ENCODE results near the gene FAHD2A.
"Not testable (repeated sequence)": the region's sequence is repeated elsewhere in the genome, so short reads cannot be mapped to it uniquely, and the experiment has no call there.

FAHD2A gene

DNA sequence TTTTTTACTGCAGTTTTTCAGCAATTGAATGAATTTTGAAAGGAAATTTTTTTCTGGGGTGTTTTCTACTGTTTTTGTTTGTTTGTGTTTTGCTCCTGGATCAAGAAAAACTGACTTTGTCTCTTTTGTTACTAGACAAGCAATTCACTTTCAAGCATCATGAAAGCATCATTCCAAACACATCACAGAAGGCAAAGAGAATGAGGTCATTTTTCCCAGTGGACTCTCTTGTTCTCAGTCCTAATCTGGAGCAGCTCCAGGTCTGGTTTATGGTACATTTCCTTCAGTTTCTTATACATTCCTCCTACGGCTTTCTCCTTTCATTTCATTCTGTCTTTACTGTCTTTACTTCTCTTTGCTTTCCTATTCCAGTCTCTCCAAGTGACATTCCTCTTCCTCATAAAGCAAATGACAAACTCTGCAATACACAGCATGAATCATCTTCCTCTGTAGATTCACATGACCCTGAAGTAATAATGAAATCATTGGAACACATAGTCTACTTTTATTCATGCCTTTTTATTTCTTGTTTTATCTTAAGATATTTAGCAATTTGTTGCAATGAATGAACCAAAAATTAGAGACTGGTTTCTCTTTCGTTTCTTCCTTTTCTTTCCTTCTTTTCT lies 40.1 kb downstream of the FAHD2A start:
- DNase-seq: not testable (repeated sequence)

GRCh38 chr2:95445317-95445716 lies 42.8 kb downstream of the FAHD2A start:
- DNase-seq: not testable (repeated sequence)

- not testable (repeated sequence) for DNase-seq
Measured at GRCh38 chr2:95463292-95463691, 60.8 kb downstream of the FAHD2A start.
